Measurements from ENCODE around the gene POLR2B. TPM values are rescaled to one million over a fixed set of nuclear protein-coding genes. Genes with fewer than 3 reads are reported as not detected.

The POLR2B gene
- total RNA-seq, 1 experiment from 2014 or later, result 77.1 TPM

DNA sequence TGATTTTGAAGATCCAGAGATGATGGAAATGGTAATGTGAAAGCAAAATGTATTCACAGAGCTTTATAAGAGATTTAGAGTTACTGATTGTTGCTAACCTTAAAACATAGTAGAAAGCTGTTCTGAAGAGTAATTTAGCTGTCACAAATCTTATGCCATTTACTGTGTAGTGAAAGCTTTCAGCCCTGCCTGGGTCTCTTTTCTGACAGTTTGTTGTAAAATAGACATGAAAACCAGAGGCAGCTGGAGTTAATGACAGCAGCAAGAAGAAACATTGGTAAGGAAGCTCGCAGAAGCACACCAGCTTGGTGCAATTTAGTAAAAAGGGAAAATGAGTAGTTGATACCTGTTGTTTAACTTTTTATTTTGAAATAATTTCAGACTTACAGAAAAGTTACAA, 21.1 kb downstream of the POLR2B start:
- POLR2A ChIA-PET (ENCODE audit: unreplicated experiment), result interaction anchor here (0.5 kb wide), 1 partner anchor 21 kb away, joined by 8 read pairs; the partner anchor contains the start of gene POLR2B
- Histone ChIP-seq H3K27ac (no peak overlapping the region), H3K4me3 (no peak overlapping the region), H3K4me1 (replicated peaks; ENCODE audit: insufficient read depth) (no peaks in the 10 kb centered on the region), H3K9me2 (ENCODE audit: insufficient read depth) (no peaks in the 10 kb centered on the region), H3F3A (ENCODE audit: insufficient read depth, low read depth) (no peaks in the 10 kb centered on the region), H3K27me3 (ENCODE audit: insufficient read depth, low read depth) (no peaks in the 10 kb centered on the region), H4K20me1 (ENCODE audit: insufficient read depth) (peaks cover 10% of the 10 kb centered on the region; the same call in 1 of the 2 replicates), H2AFZ (no peak overlapping the region), H3K9me3 (ENCODE audit: insufficient read depth, low read depth) (no peaks in the 10 kb centered on the region), H3K79me2 (ENCODE audit: low read depth) (no peaks in the 10 kb centered on the region), H3K36me3 (ENCODE audit: low read depth) (peaks cover 5% of the 10 kb centered on the region; the same call in 1 of the 2 replicates), H3K4me2 (no peak overlapping the region)
- BruUV-seq (replicated peaks), result no TSS peak
- TF ChIP-seq CTCF (conservative IDR thresholded peaks at IDR 0.05), result no peak
- no peak for TF ChIP-seq EZH2 (IDR thresholded peaks at IDR 0.05; ENCODE audit: low read depth)
- intact Hi-C loops (cut with micrococcal nuclease; ENCODE audit: unreplicated experiment), result no loop called here
- CTCF ChIA-PET, result no interaction called here
- no peak for DNase-seq

DNA sequence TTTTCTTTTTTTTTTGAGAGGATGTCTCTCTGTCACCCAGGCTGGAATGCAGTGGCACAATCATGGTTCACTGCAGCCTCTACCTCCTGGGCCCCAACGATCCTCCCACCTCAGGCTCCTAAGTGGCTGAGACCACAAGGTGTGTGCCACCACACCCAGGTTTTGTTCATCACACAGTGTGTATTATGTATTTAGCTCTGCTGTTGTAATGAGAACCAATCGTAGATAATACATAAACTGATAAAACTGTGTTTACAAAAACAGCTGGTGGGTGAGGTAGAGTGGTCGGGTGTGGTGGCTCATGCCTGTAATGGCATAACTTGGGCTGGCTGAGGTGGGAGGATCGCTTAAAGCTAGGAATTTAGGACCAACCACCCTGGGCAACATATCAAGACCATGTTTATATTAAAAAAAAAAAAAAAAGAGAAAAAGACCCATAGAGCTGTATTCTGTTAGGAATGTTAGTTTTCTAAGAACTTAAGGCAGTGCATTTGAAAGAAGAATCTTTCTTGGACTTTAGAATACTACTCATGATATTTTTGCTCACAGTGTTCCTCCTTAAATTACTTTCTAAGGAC, 34.9 kb downstream of the POLR2B start:
- no peak overlapping the region for H3K4me2 ChIP-seq
- no peak for DNase-seq
- no peaks in the 10 kb centered on the region for H3K9me2 ChIP-seq (ENCODE audit: insufficient read depth)
- no peaks in the 10 kb centered on the region for H3K79me2 ChIP-seq (ENCODE audit: low read depth)
- no peaks in the 10 kb centered on the region for H3K4me1 ChIP-seq (replicated peaks; ENCODE audit: insufficient read depth)
- H3K9me3 ChIP-seq (ENCODE audit: insufficient read depth, low read depth), result no peaks in the 10 kb centered on the region
- BruUV-seq (replicated peaks), result no TSS peak
- intact Hi-C loops (cut with micrococcal nuclease; ENCODE audit: unreplicated experiment), result no loop called here
- H4K20me1 ChIP-seq (ENCODE audit: insufficient read depth), result no peaks in the 10 kb centered on the region; the same call in 1 of the 2 replicates
- no peak overlapping the region for H3K4me3 ChIP-seq
- CTCF ChIA-PET, result no interaction called here
- H3K27ac ChIP-seq, result no peak overlapping the region
- H3K27me3 ChIP-seq (ENCODE audit: insufficient read depth, low read depth), result no peaks in the 10 kb centered on the region
- no peaks in the 10 kb centered on the region for H3F3A ChIP-seq (ENCODE audit: insufficient read depth, low read depth)
- POLR2A ChIA-PET (ENCODE audit: unreplicated experiment), result no interaction called here
- TF ChIP-seq EZH2 (IDR thresholded peaks at IDR 0.05; ENCODE audit: low read depth) (no peak), CTCF (conservative IDR thresholded peaks at IDR 0.05) (no peak)
- H2AFZ ChIP-seq, result no peak overlapping the region
- H3K36me3 ChIP-seq (ENCODE audit: low read depth), result 0 out of 2 replicates have a peak, but pooled peaks cover 9% of the 10 kb centered on the region

DNA sequence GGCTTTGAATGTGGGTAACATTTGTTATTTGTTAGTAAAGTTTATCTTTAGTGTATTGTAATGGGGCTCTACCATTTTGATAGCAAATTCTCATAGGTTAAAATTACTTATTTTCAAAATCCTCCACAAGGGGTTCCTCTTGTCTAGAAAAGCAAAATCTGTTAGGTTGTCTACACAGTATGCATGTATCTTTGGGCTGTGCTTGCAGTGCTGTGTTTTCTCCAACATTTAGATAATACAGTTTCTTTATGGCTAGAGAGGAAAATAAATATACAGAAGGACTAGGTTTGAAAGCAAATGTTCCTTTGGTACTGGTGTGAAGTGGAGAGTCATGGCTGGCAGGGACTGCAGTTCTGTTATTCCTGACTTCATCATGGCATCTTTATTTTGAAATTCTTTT, 40.3 kb downstream of the POLR2B start:
- Histone ChIP-seq H3K79me2 (ENCODE audit: low read depth) (no peaks in the 10 kb centered on the region), H3K4me2 (no peak overlapping the region), H3K4me3 (no peak overlapping the region), H3K27ac (no peak overlapping the region), H2AFZ (no peak overlapping the region), H3K9me2 (ENCODE audit: insufficient read depth) (no peaks in the 10 kb centered on the region), H3K4me1 (replicated peaks; ENCODE audit: insufficient read depth) (no peaks in the 10 kb centered on the region), H3K36me3 (ENCODE audit: low read depth) (peaks cover 15% of the 10 kb centered on the region), H3K27me3 (ENCODE audit: insufficient read depth, low read depth) (no peaks in the 10 kb centered on the region), H3K9me3 (ENCODE audit: insufficient read depth, low read depth) (no peaks in the 10 kb centered on the region), H3F3A (ENCODE audit: insufficient read depth, low read depth) (no peaks in the 10 kb centered on the region), H4K20me1 (ENCODE audit: insufficient read depth) (0 out of 2 replicates have a peak, but pooled peaks cover 6% of the 10 kb centered on the region)
- POLR2A ChIA-PET (ENCODE audit: unreplicated experiment), result no interaction called here
- TF ChIP-seq CTCF (conservative IDR thresholded peaks at IDR 0.05) (no peak), EZH2 (IDR thresholded peaks at IDR 0.05; ENCODE audit: low read depth) (no peak)
- intact Hi-C loops (cut with micrococcal nuclease; ENCODE audit: unreplicated experiment), result no loop called here
- CTCF ChIA-PET, result no interaction called here
- BruUV-seq (replicated peaks), result no TSS peak
- no peak for DNase-seq

All from PC-9 (cell line).